Measurements from ENCODE around the gene BBS9. TPM values are rescaled to one million over a fixed set of nuclear protein-coding genes. Genes with fewer than 3 reads are reported as not detected.
A peak's percentile ranks its signal among the peaks of the same experiment; 100 is the strongest.

Gene BBS9
- total and polyA plus RNA-seq, 2 donors (not counting 1 experiment from before 2014, with no cell fraction given), result 8.4 to 45.2 TPM

- H3K4me1 ChIP-seq (ENCODE audit: control insufficient read depth in 2 of 2, insufficient read depth in 2 of 2, low read length in 2 of 2), result peaks cover 43 to 53% of the 10 kb centered on the region in 2 donors
- Mint-ChIP-seq H3K9me3 (ENCODE audit: insufficient read depth) (no peaks in the 10 kb centered on the region), H3K4me1 (peaks cover 56% of the 10 kb centered on the region), H3K4me3 (peak overlapping the region; percentile 69), H3K27ac (peak overlapping the region; percentile 89), H3K27me3 (no peaks in the 10 kb centered on the region)
- peaks cover 57% of the 10 kb centered on the region for H3K79me2 ChIP-seq (ENCODE audit: control insufficient read depth, insufficient read depth, low read length)
- peak overlapping the region; percentile 76 for H3K4me2 ChIP-seq (replicated peaks; ENCODE audit: low read depth, low read length, poor library complexity, severe bottlenecking)
- POLR2A ChIA-PET, result interaction anchor here (0.7 kb wide), 1 partner anchor 239 kb away, joined by 4 read pairs; no protein-coding TSS in a partner anchor
- peak overlapping the region; percentile 48 for H3K9ac ChIP-seq (ENCODE audit: low read length)
- ATAC-seq (ENCODE audit: low read depth) (peak; percentile 81), DNase-seq (peak; percentile 57)
- CTCF ChIA-PET, result interaction anchor here (0.9 to 2.8 kb wide), 3 partner anchors 8 to 253 kb away, joined by 4 to 15 read pairs (median 8); partner anchors contain the start of gene RP9
- intact Hi-C loops (cut with micrococcal nuclease), result loop anchor here (2.0 kb wide), 1 partner anchor 37 kb away; the partner anchor contains the start of gene NT5C3A
- H3K9me3 ChIP-seq (ENCODE audit: control extremely low read depth in 1 of 3, control insufficient read depth in 2 of 3, insufficient read depth in 1 of 3, low read length in 2 of 3), result no peaks in the 10 kb centered on the region
- H3K36me3 ChIP-seq (replicated peaks in 1 of 2; ENCODE audit: control extremely low read depth in 1 of 2, control insufficient read depth in 1 of 2, extremely low read depth in 1 of 2, insufficient read depth in 2 of 2, low read length in 1 of 2), result peaks cover 4 to 58% of the 10 kb centered on the region in 2 experiments
- 80% methylated on average over 1 of the region's 4 CpGs for WGBS (ENCODE audit: insufficient coverage)
- peak overlapping the region; percentile 25 to 88 for H3K27ac ChIP-seq (ENCODE audit: low read length in 2 of 2)
- peak overlapping the region; percentile 7 for H2AFZ ChIP-seq (ENCODE audit: insufficient read depth, low read depth, low read length, poor library complexity, severe bottlenecking)
- no peak for TF ChIP-seq CTCF (IDR thresholded peaks at IDR 0.05)
- TF ChIP-seq EZH2 (IDR thresholded peaks at IDR 0.05; ENCODE audit: borderline replicate concordance, insufficient read depth, low read depth, low read length, poor library complexity, severe bottlenecking), result no peak
- H4K20me1 ChIP-seq (ENCODE audit: control insufficient read depth, insufficient read depth, low read length, poor library complexity, severe bottlenecking), result no peaks in the 10 kb centered on the region
- H3K4me3 ChIP-seq (ENCODE audit: control extremely low read depth in 1 of 5, extremely low read depth in 1 of 5, insufficient read depth in 1 of 5, low read depth in 2 of 5, low read length in 4 of 5), result peak overlapping the region in 1 of 5 experiments; percentile 50
- no peaks in the 10 kb centered on the region for H3K27me3 ChIP-seq (replicated peaks in 1 of 4; ENCODE audit: control extremely low read depth in 1 of 4, control insufficient read depth in 3 of 4, insufficient read depth in 4 of 4, low read length in 3 of 4)
Observed at GRCh38 chr7:33099154-33099940, 30.0 kb upstream of the BBS9 start.

- H3K4me2 ChIP-seq (replicated peaks; ENCODE audit: low read depth, low read length, poor library complexity, severe bottlenecking), result peak overlapping the region; percentile 76
- peak overlapping the region; percentile 69 for H3K4me3 Mint-ChIP-seq
Observed at GRCh38 chr7:33100770-33101169, 28.6 kb upstream of the BBS9 start.

More at GRCh38 chr7:33100770-33101169, 28.6 kb upstream of the BBS9 start:
- DNase-seq, result no peak
- 0% methylated on average over 1 of the region's 3 CpGs for WGBS (ENCODE audit: insufficient coverage)
- peaks cover 3 to 51% of the 10 kb centered on the region in 2 experiments for H3K36me3 ChIP-seq (replicated peaks in 1 of 2; ENCODE audit: control extremely low read depth in 1 of 2, control insufficient read depth in 1 of 2, extremely low read depth in 1 of 2, insufficient read depth in 2 of 2, low read length in 1 of 2)
- Mint-ChIP-seq H3K4me1 (peaks cover 68% of the 10 kb centered on the region), H3K27ac (peak overlapping the region; percentile 89), H3K27me3 (no peaks in the 10 kb centered on the region), H3K9me3 (ENCODE audit: insufficient read depth) (no peaks in the 10 kb centered on the region)
- H3K27me3 ChIP-seq (replicated peaks in 1 of 4; ENCODE audit: control extremely low read depth in 1 of 4, control insufficient read depth in 3 of 4, insufficient read depth in 4 of 4, low read length in 3 of 4), result no peaks in the 10 kb centered on the region
- no peak for ATAC-seq (ENCODE audit: low read depth)
- H3K4me3 ChIP-seq (ENCODE audit: control extremely low read depth in 1 of 5, extremely low read depth in 1 of 5, insufficient read depth in 1 of 5, low read depth in 2 of 5, low read length in 4 of 5), result peak overlapping the region in 4 of 5 experiments; percentile 27 to 50 (median 41)
- peaks cover 72% of the 10 kb centered on the region for H3K79me2 ChIP-seq (ENCODE audit: control insufficient read depth, insufficient read depth, low read length)
- intact Hi-C loops (cut with micrococcal nuclease), result no loop called here
- no peaks in the 10 kb centered on the region for H3K9me3 ChIP-seq (ENCODE audit: control extremely low read depth in 1 of 3, control insufficient read depth in 2 of 3, insufficient read depth in 1 of 3, low read length in 2 of 3)
- peaks cover 55 to 62% of the 10 kb centered on the region in 2 donors for H3K4me1 ChIP-seq (ENCODE audit: control insufficient read depth in 2 of 2, insufficient read depth in 2 of 2, low read length in 2 of 2)
- CTCF ChIA-PET, result interaction anchor here (1.2 to 2.8 kb wide), 3 partner anchors 9 to 254 kb away, joined by 5 to 15 read pairs (median 6); partner anchors contain the start of gene RP9
- H3K9ac ChIP-seq (ENCODE audit: low read length), result peak overlapping the region; percentile 48
- peaks cover 4% of the 10 kb centered on the region for H4K20me1 ChIP-seq (ENCODE audit: control insufficient read depth, insufficient read depth, low read length, poor library complexity, severe bottlenecking)
- peak overlapping the region; percentile 63 to 88 for H3K27ac ChIP-seq (ENCODE audit: low read length in 2 of 2)
- POLR2A ChIA-PET, result interaction anchor here (0.7 kb wide), 1 partner anchor 29 kb away, joined by 4 read pairs; no protein-coding TSS in a partner anchor
- H2AFZ ChIP-seq (ENCODE audit: insufficient read depth, low read depth, low read length, poor library complexity, severe bottlenecking), result no peak overlapping the region
- no peak for TF ChIP-seq EZH2 (IDR thresholded peaks at IDR 0.05; ENCODE audit: borderline replicate concordance, insufficient read depth, low read depth, low read length, poor library complexity, severe bottlenecking)
- no peak for TF ChIP-seq CTCF (IDR thresholded peaks at IDR 0.05)

Data from B cell (primary cell).